Astrocyte (in vitro differentiated cells and primary cell): ENCODE results near the gene SACS. TPM values are rescaled to one million over a fixed set of nuclear protein-coding genes. Genes with fewer than 3 reads are reported as not detected.
A peak's percentile ranks its signal among the peaks of the same experiment; 100 is the strongest.

ENCODE experiments used
- DNase-seq: peaks from one replicate; pipeline ENCODE4 v3.0.0-alpha.2; 2010; ENCODE audit warnings: low read depth
- FAIRE-seq: peaks from 2 replicates; lab custom pipeline; 2011; peaks lifted over from hg19 to GRCh38; lab: Jason Lieb, UNC
- H2AFZ ChIP-seq: 2 replicates; pipeline ENCODE4 v1.6.0; 2012; ENCODE audit warnings: low read depth, low read length, inconsistent platforms
- H3K27ac ChIP-seq: 2 replicates; pipeline ENCODE4 v1.5.1; 2011; ENCODE audit warnings: low read depth, low read length, inconsistent platforms
- H3K27me3 ChIP-seq: 2 replicates; pipeline ENCODE4 v1.6.0; 2011; ENCODE audit warnings: low read length, inconsistent platforms; ENCODE audit not compliant: insufficient read depth
- H3K36me3 ChIP-seq: 2 replicates; pipeline ENCODE4 v1.5.1; 2011; ENCODE audit warnings: low read length, inconsistent platforms; ENCODE audit not compliant: insufficient read depth
- H3K4me1 ChIP-seq: 2 replicates; pipeline ENCODE4 v1.5.1; 2011; ENCODE audit warnings: low read length, inconsistent platforms; ENCODE audit not compliant: insufficient read depth
- H3K4me2 ChIP-seq: 2 replicates; pipeline ENCODE4 v1.6.0; 2012; ENCODE audit warnings: low read length, inconsistent platforms
- H3K4me3 ChIP-seq: 2 replicates; pipeline ENCODE4 v1.5.1; 2011; ENCODE audit warnings: low read depth, mild to moderate bottlenecking, low read length, inconsistent platforms; ENCODE audit not compliant: insufficient read depth
- H3K79me2 ChIP-seq: 2 replicates; pipeline ENCODE4 v1.6.0; 2012; ENCODE audit warnings: mild to moderate bottlenecking, low read length, inconsistent platforms; ENCODE audit not compliant: insufficient read depth
- H3K9ac ChIP-seq: 2 replicates; pipeline ENCODE4 v1.6.0; 2012; ENCODE audit warnings: mild to moderate bottlenecking, low read length, inconsistent platforms
- H3K9me3 ChIP-seq: 2 replicates; pipeline ENCODE4 v1.5.1; 2012; ENCODE audit warnings: low read depth, mild to moderate bottlenecking, low read length, inconsistent platforms; ENCODE audit not compliant: insufficient read depth
- H4K20me1 ChIP-seq: 2 replicates; pipeline ENCODE4 v1.6.0; 2012; ENCODE audit warnings: low read length, inconsistent platforms; ENCODE audit not compliant: insufficient read depth
- H3K27ac Mint-ChIP-seq: one replicate; pipeline ENCODE4 v1.8.0; 2021; ENCODE audit warnings: mild to moderate bottlenecking, mixed read lengths; ENCODE audit not compliant: unreplicated experiment
- H3K27me3 Mint-ChIP-seq: one replicate; pipeline ENCODE4 v1.8.0; 2021; ENCODE audit warnings: low read depth, mixed read lengths; ENCODE audit not compliant: unreplicated experiment
- H3K36me3 Mint-ChIP-seq: one replicate; pipeline ENCODE4 v1.8.0; 2021; ENCODE audit warnings: low read depth, mixed read lengths; ENCODE audit not compliant: unreplicated experiment
- H3K4me1 Mint-ChIP-seq: one replicate; pipeline ENCODE4 v1.8.0; 2021; ENCODE audit warnings: low read depth, mixed read lengths; ENCODE audit not compliant: unreplicated experiment
- H3K4me3 Mint-ChIP-seq: one replicate; pipeline ENCODE4 v1.8.0; 2021; ENCODE audit warnings: mild to moderate bottlenecking, moderate library complexity, mixed read lengths; ENCODE audit not compliant: unreplicated experiment
- H3K9me3 Mint-ChIP-seq: one replicate; pipeline ENCODE4 v1.8.0; 2021; ENCODE audit warnings: mild to moderate bottlenecking, mixed read lengths; ENCODE audit not compliant: unreplicated experiment
- EZH2 ChIP-seq: IDR thresholded peaks from 2 replicates; pipeline ENCODE4 v1.6.1; 2012; ENCODE audit warnings: mild to moderate bottlenecking, low read length, inconsistent platforms; ENCODE audit not compliant: insufficient read depth
- total RNA-seq: library from RNA; stranded (reverse); gene quantifications from 2 replicates; pipeline ENCODE4 v1.2.1, GENCODE V29; 2021
- TF ChIP-seq, protein P1 (sequence below): IDR thresholded peaks from 2 replicates; pipeline ENCODE4 v1.5.1; 2011; ENCODE audit warnings: low read depth, mild to moderate bottlenecking, inconsistent platforms, low read length, moderate library complexity; ENCODE audit not compliant: insufficient read depth

The SACS gene
- total RNA-seq, 1 donor from 2014 or later: 79.4 TPM

DNA sequence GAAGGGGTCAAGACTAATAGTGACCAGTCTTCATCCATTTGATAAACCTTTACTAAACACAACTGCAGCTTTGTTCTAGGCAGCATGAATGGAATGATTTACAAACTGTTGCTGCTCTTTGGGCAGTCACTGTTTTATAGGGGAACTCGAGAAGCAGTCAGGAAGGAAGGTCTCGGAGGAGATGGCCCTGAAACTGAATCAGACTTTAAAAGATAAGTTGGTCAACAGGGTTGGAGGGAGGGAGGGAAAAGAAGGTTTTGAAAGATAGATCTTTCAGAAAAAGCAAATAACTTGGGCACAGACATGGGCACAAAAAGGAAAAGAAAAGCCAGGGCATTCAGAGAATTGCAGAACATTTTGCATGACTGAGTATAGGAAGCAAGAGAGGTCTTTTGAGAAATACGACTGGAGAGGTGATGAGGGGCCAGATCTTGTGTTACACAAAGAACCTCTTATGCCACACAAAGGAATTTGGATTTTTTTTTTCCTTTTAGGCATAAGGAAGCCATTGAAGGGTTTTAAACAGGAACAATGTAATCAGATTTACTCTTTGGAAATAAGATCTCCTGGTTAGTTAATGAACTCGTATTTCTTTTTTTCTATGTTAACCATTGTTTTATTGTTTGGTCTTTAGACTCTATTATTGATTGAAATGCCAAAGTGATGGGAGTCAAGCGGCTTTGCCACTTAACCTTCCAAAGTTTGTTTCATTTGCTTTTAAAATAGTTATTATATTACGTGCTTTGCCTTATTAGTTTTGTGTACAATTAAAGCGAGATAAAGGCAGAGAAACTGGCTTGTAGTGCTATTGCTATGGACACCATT, 37.5 kb upstream of the SACS start:
- peak overlapping the region; percentile 35 for H3K4me3 Mint-ChIP-seq
- H3K4me2 ChIP-seq: peak overlapping the region; percentile 50
- no peak overlapping the region for H2AFZ ChIP-seq
- no peak for DNase-seq
- no peaks in the 10 kb centered on the region for H3K79me2 ChIP-seq
- H3K9me3 Mint-ChIP-seq: no peaks in the 10 kb centered on the region
- no peaks in the 10 kb centered on the region for H4K20me1 ChIP-seq
- peak overlapping the region; percentile 24 for H3K4me3 ChIP-seq
- peak overlapping the region; percentile 71 for H3K9ac ChIP-seq
- H3K27me3 Mint-ChIP-seq: no peaks in the 10 kb centered on the region
- H3K9me3 ChIP-seq: no peaks in the 10 kb centered on the region
- H3K36me3 ChIP-seq: peaks cover 4% of the 10 kb centered on the region
- TF ChIP-seq, protein P1, sequence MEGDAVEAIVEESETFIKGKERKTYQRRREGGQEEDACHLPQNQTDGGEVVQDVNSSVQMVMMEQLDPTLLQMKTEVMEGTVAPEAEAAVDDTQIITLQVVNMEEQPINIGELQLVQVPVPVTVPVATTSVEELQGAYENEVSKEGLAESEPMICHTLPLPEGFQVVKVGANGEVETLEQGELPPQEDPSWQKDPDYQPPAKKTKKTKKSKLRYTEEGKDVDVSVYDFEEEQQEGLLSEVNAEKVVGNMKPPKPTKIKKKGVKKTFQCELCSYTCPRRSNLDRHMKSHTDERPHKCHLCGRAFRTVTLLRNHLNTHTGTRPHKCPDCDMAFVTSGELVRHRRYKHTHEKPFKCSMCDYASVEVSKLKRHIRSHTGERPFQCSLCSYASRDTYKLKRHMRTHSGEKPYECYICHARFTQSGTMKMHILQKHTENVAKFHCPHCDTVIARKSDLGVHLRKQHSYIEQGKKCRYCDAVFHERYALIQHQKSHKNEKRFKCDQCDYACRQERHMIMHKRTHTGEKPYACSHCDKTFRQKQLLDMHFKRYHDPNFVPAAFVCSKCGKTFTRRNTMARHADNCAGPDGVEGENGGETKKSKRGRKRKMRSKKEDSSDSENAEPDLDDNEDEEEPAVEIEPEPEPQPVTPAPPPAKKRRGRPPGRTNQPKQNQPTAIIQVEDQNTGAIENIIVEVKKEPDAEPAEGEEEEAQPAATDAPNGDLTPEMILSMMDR: no peak
- no peak for TF ChIP-seq EZH2
- H3K36me3 Mint-ChIP-seq: peaks cover 2% of the 10 kb centered on the region
- H3K27me3 ChIP-seq: no peaks in the 10 kb centered on the region
- peaks cover 22% of the 10 kb centered on the region for H3K4me1 ChIP-seq
- peak; percentile 37 for FAIRE-seq
- peaks cover 20% of the 10 kb centered on the region for H3K4me1 Mint-ChIP-seq
- H3K27ac Mint-ChIP-seq: no peak overlapping the region
- H3K27ac ChIP-seq: peak overlapping the region; percentile 74

DNA sequence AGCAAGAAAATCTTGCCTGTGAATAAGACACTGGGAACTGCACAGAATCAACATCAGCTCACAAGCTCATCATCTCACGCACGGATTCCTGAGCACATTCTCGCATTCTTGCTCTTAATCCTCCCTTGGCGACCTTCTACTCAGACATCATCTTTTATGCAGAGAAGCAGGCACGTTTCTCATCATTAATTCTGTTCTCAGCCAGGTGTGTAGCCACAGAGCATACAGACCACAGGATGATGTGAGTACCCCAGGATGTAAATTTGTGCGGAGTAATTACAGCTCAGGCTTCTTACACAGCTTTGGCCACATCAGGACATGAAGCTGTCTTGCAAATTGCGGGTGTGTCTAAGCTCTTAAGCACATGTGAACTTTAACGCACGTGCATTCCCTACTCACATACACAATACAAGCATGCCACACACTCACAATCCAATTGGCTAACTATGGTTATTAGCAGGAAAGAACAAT, 36.5 kb upstream of the SACS start:
- no peaks in the 10 kb centered on the region for H4K20me1 ChIP-seq
- H3K27me3 Mint-ChIP-seq: no peaks in the 10 kb centered on the region
- H3K4me2 ChIP-seq: peak overlapping the region; percentile 50
- no peaks in the 10 kb centered on the region for H3K27me3 ChIP-seq
- H3K27ac Mint-ChIP-seq: no peak overlapping the region
- peak overlapping the region; percentile 74 for H3K27ac ChIP-seq
- H3K9me3 Mint-ChIP-seq: no peaks in the 10 kb centered on the region
- H3K9ac ChIP-seq: peak overlapping the region; percentile 71
- peaks cover 2% of the 10 kb centered on the region for H3K36me3 Mint-ChIP-seq
- H3K79me2 ChIP-seq: no peaks in the 10 kb centered on the region
- H2AFZ ChIP-seq: peak overlapping the region; percentile 19
- no peak for TF ChIP-seq EZH2
- TF ChIP-seq, protein P1: no peak
- no peak overlapping the region for H3K4me3 ChIP-seq
- no peaks in the 10 kb centered on the region for H3K9me3 ChIP-seq
- peaks cover 26% of the 10 kb centered on the region for H3K4me1 ChIP-seq
- no peaks in the 10 kb centered on the region for H3K36me3 ChIP-seq
- FAIRE-seq: peak; percentile 96
- H3K4me3 Mint-ChIP-seq: no peak overlapping the region
- peaks cover 20% of the 10 kb centered on the region for H3K4me1 Mint-ChIP-seq
- peak; percentile 75 for DNase-seq

DNA sequence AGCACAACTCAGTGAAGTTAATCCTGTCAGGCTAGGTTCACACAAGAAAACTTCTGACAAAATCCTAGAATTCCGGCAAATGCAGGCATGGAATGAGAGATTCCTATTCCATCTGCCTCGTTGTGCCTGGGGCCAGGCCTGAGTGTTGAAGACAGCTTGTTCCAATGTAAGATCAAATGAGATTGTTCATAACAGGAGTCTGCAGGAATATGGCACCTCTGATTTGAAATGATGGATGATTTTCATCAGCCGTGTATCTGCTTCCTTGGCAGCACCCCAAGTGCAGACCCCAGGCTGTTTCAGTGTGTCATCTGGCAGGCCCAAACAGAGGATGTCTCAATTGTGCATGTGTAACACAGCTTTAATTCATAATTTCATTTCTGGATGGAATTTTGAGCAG, 35.3 kb upstream of the SACS start:
- H3K27ac Mint-ChIP-seq: no peak overlapping the region
- H3K36me3 ChIP-seq: no peaks in the 10 kb centered on the region

More for the DNA sequence above, 35.3 kb upstream of the SACS start:
- H3K79me2 ChIP-seq: no peaks in the 10 kb centered on the region
- DNase-seq (no peak), FAIRE-seq (peak; percentile 26)
- no peaks in the 10 kb centered on the region for H3K27me3 ChIP-seq
- peaks cover 26% of the 10 kb centered on the region for H3K4me1 ChIP-seq
- H3K4me3 ChIP-seq: no peak overlapping the region
- H3K27me3 Mint-ChIP-seq: no peaks in the 10 kb centered on the region
- no peaks in the 10 kb centered on the region for H4K20me1 ChIP-seq
- H3K9me3 Mint-ChIP-seq: no peaks in the 10 kb centered on the region
- no peak for TF ChIP-seq EZH2
- TF ChIP-seq, protein P1: no peak
- no peak overlapping the region for H2AFZ ChIP-seq
- H3K9me3 ChIP-seq: no peaks in the 10 kb centered on the region
- peak overlapping the region; percentile 29 for H3K9ac ChIP-seq
- peaks cover 20% of the 10 kb centered on the region for H3K4me1 Mint-ChIP-seq
- H3K4me3 Mint-ChIP-seq: no peak overlapping the region
- no peak overlapping the region for H3K27ac ChIP-seq
- H3K36me3 Mint-ChIP-seq: peaks cover 2% of the 10 kb centered on the region
- H3K4me2 ChIP-seq: no peak overlapping the region
